GM12878 (cell line): ENCODE results near the gene NOXA1. TPM values are rescaled to one million over a fixed set of nuclear protein-coding genes. Genes with fewer than 3 reads are reported as not detected.

Source experiments
- ATAC-seq: fragments of 200-7000 bp; cut with Tn5 transposase; 3 replicates; pipeline ENCODE4 v1.9.1; 2020; ENCODE audit warnings: mild to moderate bottlenecking, moderate library complexity
- BruUV-seq: library from RNA; stranded (reverse); fragments of 400-500 nt; replicated peaks from 2 replicates; lab custom pipeline; 2021; lab: Mats Ljungman, UMichigan
- CTCF ChIA-PET: fragments of 300-600 bp; sonication (Branson Sonifier 250); formaldehyde crosslinking; extraction: SDS; loops from one replicate; lab custom pipeline; 2021; ENCODE audit warnings: inconsistent platforms; lab: Yijun Ruan, JAX
- POLR2A ChIA-PET: fragments of 350-600 bp; formaldehyde crosslinking; extraction: SDS; loops from one replicate; lab custom pipeline; 2021; ENCODE audit warnings: inconsistent platforms; lab: Charles Lee
- RAD21 ChIA-PET: fragments of 300-600 bp; sonication (Branson Sonifier 250); formaldehyde crosslinking; loops from one replicate; lab custom pipeline; 2023; ENCODE audit warnings: antibody characterized with exemption; ENCODE audit not compliant: unreplicated experiment; lab: Charles Lee
- SMC1A ChIA-PET: fragments of 300-600 bp; sonication (Branson Sonifier 250); formaldehyde crosslinking; loops from one replicate; lab custom pipeline; 2023; ENCODE audit not compliant: unreplicated experiment, uncharacterized antibody; lab: Charles Lee
- DNase-seq: peaks from one replicate; pipeline ENCODE4 v3.0.0-alpha.2; 2011; ENCODE audit warnings: low read depth, low spot score
- FAIRE-seq: peaks from 3 replicates; lab custom pipeline; 2011; peaks lifted over from hg19 to GRCh38; lab: Jason Lieb, UNC
- H2AFZ ChIP-seq: 2 replicates; pipeline ENCODE4 v1.6.0; 2011; ENCODE audit warnings: low read depth, low read length, control low read depth; ENCODE audit not compliant: control insufficient read depth
- H3K27ac ChIP-seq: 2 replicates; pipeline ENCODE4 v1.5.1; 2011; ENCODE audit warnings: control low read depth; ENCODE audit not compliant: control insufficient read depth, insufficient read depth
- H3K27me3 ChIP-seq, 2 experiments: replicated peaks in 1 of 2; 2 replicates each; pipeline versions ENCODE4 v1.6.0 to v1.6.1; 2011; ENCODE audit warnings: low read length in 1 of 2; ENCODE audit not compliant: control insufficient read depth in 2 of 2, insufficient read depth in 2 of 2
- H3K36me3 ChIP-seq, 2 experiments: 2 replicates each; pipeline ENCODE4 v1.5.1; 2011; ENCODE audit warnings: low read length in 1 of 2; ENCODE audit not compliant: control insufficient read depth in 2 of 2, insufficient read depth in 2 of 2
- H3K4me1 ChIP-seq: 2 replicates; pipeline ENCODE4 v1.6.1; 2011; ENCODE audit warnings: mild to moderate bottlenecking, low read length, moderate library complexity, mixed read lengths; ENCODE audit not compliant: control insufficient read depth, insufficient read depth
- H3K4me2 ChIP-seq: 2 replicates; pipeline ENCODE4 v1.6.0; 2011; ENCODE audit warnings: control low read depth; ENCODE audit not compliant: control insufficient read depth, insufficient read depth
- H3K4me3 ChIP-seq: fragments of 200-600 bp; sonication (generic); 2 replicates; pipeline ENCODE4 v1.5.1; 2016
- H3K79me2 ChIP-seq: 2 replicates; pipeline ENCODE4 v1.6.0; 2011; ENCODE audit warnings: low read length; ENCODE audit not compliant: control insufficient read depth, insufficient read depth
- H3K9ac ChIP-seq: 2 replicates; pipeline ENCODE4 v1.8.0; 2011; ENCODE audit warnings: low read length, control low read depth, mixed read lengths; ENCODE audit not compliant: control insufficient read depth, insufficient read depth
- H3K9me3 ChIP-seq: replicated peaks from 3 replicates; pipeline ENCODE4 v1.5.1; 2011; ENCODE audit warnings: mild to moderate bottlenecking, low read length; ENCODE audit not compliant: control insufficient read depth, insufficient read depth
- H4K20me1 ChIP-seq: 2 replicates; pipeline ENCODE4 v1.6.0; 2011; ENCODE audit not compliant: control insufficient read depth, insufficient read depth
- BHLHE40 ChIP-seq, 2 experiments: fragments of 450-650 bp in 1 of 2; IDR thresholded peaks; 2 replicates each; pipeline ENCODE4 v1.6.1; 2011 to 2017; ENCODE audit warnings: low read depth in 2 of 2, borderline replicate concordance in 1 of 2, improper control_type of control experiment in 1 of 2, low read length in 1 of 2, mild to moderate bottlenecking in 1 of 2
- DPF2 ChIP-seq: fragments of 450-650 bp; IDR thresholded peaks from 2 replicates; pipeline ENCODE4 v1.6.1; 2017; ENCODE audit warnings: mild to moderate bottlenecking
- E2F4 ChIP-seq: IDR thresholded peaks from 2 replicates; pipeline ENCODE4 v1.6.1; 2012; ENCODE audit warnings: low read depth, low read length, improper control_type of control experiment
- HDAC2 ChIP-seq: fragments of 200-600 bp; sonication (generic); IDR thresholded peaks from 2 replicates; pipeline ENCODE4 v1.6.1; 2017
- MXI1 ChIP-seq: fragments of 150-350 bp; IDR thresholded peaks from 2 replicates; pipeline ENCODE4 v1.6.1; 2011; ENCODE audit warnings: low read depth, mild to moderate bottlenecking, inconsistent platforms, low read length, improper control_type of control experiment
- RFX5 ChIP-seq: IDR thresholded peaks from 2 replicates; pipeline ENCODE4 v1.6.1; 2011; ENCODE audit warnings: low read depth, low read length, improper control_type of control experiment
- ZNF592 ChIP-seq: fragments of 450-650 bp; IDR thresholded peaks from 2 replicates; pipeline ENCODE4 v1.6.1; 2017; ENCODE audit warnings: mild to moderate bottlenecking, moderate library complexity
- WGBS: methylation state at CpG from one replicate; pipeline ENCODE4 v1.1.6; 2016; ENCODE audit warnings: low lambda C conversion rate; ENCODE audit not compliant: insufficient replicate concordance, insufficient coverage; ENCODE audit errors: missing lambda C conversion rate; 5-methylcytosine and 5-hydroxymethylcytosine counted together
- in situ Hi-C: fragments of 300-500 bp; cut with MboI; formaldehyde crosslinking; loops from 9 replicates; pipeline ENCODE4 v1.14.3; 2018; ENCODE audit warnings: mixed read lengths
- intact Hi-C: fragments of 100-400 bp; cut with micrococcal nuclease; formaldehyde crosslinking; loops from one replicate; pipeline ENCODE4 v1.14.2; 2022; ENCODE audit not compliant: unreplicated experiment
- polyA plus RNA-seq, 11 experiments: library from polyadenylated mRNA; depleted of rRNA in 4 of 11; unstranded in 6 of 11; stranded (reverse) in 5 of 11; fragments of >200 nt; fragmentation: Nextera tagmentation in 4 of 11; fragmentation: Illumina TruSeq in 1 of 11; extraction: Ambion mirVana in 4 of 11; extraction: Trizol in 1 of 11; gene quantifications; 1 replicate in 1 of 11; 2 replicates in 10 of 11; pipeline versions ENCODE4 v1.2.1 to v1.2.3, GENCODE V29; 2011 to 2016; ENCODE audit warnings: inconsistent platforms in 2 of 11, missing spikeins in 2 of 11, low read depth in 1 of 11
- total RNA-seq, 4 experiments: library from RNA; depleted of rRNA in 3 of 4; stranded (reverse); fragments of >200 nt in 3 of 4; fragmentation: Illumina TruSeq in 1 of 4; extraction: Trizol in 1 of 4; gene quantifications; 2 replicates each; pipeline versions ENCODE4 v1.2.1 to v1.2.3, GENCODE V29; 2013 to 2021

NOXA1 gene
- total and polyA plus RNA-seq, 10 of the 15 experiments (the other 5 are each of a cell fraction or from before 2014, with no cell fraction given): 0.08 to 0.20 TPM; not detected in 8

- Histone ChIP-seq H3K79me2 (no peaks in the 10 kb centered on the region), H3K9me3 (no peaks in the 10 kb centered on the region), H3K4me1 (0 out of 2 replicates have a peak, but pooled peaks cover 6% of the 10 kb centered on the region), H3K27me3 (no peaks in the 10 kb centered on the region; a peak in 1 of 4 replicates), H3K27ac (no peak overlapping the region), H2AFZ (no peak overlapping the region), H3K4me2 (no peak overlapping the region), H3K9ac (no peak overlapping the region), H3K4me3 (no peak overlapping the region), H4K20me1 (no peaks in the 10 kb centered on the region), H3K36me3 (no peaks in the 10 kb centered on the region)
- BruUV-seq: no TSS peak
- intact Hi-C loops: no loop called here
- ChIA-PET SMC1A (no interaction called here), POLR2A (interaction anchor here (0.6 kb wide), 1 partner anchor 119 kb away, joined by 5 read pairs; no protein-coding TSS in a partner anchor), RAD21 (no interaction called here), CTCF (no interaction called here)
- FAIRE-seq (no peak), ATAC-seq (no peak), DNase-seq (no peak)
- WGBS: 52% methylated on average over 21 of the region's 21 CpGs
- in situ Hi-C loops: no loop called here
- TF ChIP-seq ZNF592 (no peak), BHLHE40 (IDR thresholded peaks at IDR 0.05; ENCODE audit: borderline replicate concordance in 1 of 2, low read depth in 2 of 2, low read length in 1 of 2) (no peak), E2F4 (no peak), DPF2 (no peak), HDAC2 (no peak), RFX5 (no peak), MXI1 (no peak)
These were observed 8.3 kb downstream of the NOXA1 start for GRCh38 chr9:137431416-137431931.
